NCI-H748 (cell line): ENCODE data around the gene BCL11B.
"Not testable (repeated sequence)": the region's sequence is repeated elsewhere in the genome, so short reads cannot be mapped to it uniquely, and the experiment has no call there.

Experiments used
- DNase-seq: peaks from one replicate; lab custom pipeline; 2025; ENCODE audit not compliant: unreplicated experiment; lab: John Stamatoyannopoulos, UW

Gene BCL11B

DNA sequence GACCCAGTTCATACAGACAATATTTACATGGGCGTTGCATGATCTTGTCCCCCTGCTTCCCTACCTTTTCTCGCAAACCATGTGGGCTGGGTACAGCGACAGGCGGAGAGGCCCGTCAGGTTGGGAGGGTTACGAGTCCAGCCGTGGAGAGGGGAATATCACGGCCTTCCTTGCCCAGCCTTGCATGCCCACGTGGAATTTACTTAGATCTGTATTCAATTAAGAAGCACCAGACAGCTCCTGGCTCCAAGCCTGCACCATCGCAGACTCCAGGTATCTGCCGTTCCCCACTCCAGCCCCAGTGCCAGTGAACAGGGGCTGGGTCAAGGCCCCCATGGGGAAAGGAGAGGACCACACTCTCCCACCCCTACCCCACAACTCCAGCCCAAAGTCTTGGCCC lies 29.8 kb downstream of the BCL11B start:
- DNase-seq: no peak

DNA sequence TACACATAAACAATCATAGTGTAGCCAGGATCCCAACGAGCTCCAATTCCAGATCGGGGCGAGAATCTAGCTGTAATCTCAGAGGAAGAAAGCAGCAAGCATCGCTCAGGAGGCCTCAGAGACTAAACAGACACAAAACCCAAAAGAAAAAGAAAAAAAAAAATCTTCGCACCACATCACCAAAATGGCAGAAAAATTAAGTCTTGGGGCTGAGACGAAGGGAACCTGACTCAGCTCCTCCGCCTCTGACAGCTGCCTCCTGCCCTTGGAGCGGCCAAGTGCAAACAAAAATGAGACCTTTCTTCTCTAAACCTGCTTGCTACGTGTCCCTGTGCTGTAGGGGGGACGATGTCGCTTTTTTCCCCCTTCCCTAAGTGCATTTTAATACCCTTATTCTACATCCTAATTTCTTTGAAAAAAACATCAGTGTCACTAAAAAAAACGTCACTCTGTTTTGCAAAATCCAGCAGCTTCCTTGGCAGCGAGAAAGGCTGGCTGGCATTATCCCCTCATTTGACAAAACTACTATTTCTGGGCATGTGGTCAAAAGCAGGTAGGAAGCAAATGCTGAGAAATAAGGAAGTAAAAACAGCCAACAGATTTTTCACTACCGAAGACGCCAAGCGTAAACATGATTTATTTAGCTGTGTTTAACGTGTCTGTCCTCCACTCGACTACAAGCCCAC lies 30.5 kb downstream of the BCL11B start:
- DNase-seq: no peak

DNA sequence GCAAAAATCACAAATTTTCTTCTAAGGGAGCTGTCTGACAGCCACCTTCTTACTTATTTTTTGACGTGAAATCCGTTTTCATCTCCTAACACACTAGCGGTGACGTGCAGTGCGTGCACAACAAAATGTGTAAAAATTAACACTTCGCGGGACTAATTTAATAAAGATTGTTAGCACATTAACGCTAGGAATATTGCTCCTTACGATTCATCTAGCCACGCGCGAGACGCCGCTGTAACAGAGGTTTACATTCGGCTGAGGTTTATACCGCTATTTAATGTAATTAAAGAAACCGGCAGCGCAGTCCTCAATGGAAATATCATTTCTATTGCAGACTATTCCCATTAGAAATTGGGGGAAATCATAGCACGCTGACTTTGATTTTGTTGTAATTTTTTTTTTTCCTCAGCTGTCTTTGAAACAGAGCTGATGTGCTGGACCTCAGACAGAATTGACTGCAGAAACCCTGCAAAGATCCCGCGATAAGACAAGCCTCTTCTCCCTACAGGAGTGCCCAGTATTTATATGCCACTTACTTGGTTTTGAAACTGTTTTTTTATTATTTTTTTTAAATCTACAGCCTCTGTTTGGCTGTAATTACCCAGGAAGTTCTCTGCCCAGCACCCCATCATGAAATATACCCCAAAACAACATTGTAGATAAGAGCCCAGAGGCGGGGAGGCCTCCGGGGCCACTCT lies 31.2 kb downstream of the BCL11B start:
- DNase-seq: no peak

DNA sequence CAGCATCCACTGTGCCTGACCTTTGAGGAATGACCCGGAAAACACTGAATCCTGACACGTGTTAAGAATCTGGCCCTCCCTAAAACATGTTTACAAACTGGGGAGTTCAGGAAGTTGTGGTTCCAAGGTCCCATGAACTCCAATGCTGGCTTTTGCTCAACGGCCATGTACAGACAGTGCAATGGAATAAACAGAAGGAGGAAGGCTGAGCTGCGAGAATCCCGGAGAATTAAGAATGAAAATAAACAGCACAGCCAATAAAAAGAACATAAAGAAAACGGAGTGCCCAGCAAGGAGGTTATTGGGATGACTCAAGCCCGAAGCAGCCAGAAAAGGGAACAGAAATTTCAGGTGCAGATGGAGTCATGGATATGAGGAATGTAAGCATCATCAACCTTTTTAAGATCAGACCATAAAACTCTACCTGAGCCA lies 32.3 kb downstream of the BCL11B start:
- DNase-seq: no peak

DNA sequence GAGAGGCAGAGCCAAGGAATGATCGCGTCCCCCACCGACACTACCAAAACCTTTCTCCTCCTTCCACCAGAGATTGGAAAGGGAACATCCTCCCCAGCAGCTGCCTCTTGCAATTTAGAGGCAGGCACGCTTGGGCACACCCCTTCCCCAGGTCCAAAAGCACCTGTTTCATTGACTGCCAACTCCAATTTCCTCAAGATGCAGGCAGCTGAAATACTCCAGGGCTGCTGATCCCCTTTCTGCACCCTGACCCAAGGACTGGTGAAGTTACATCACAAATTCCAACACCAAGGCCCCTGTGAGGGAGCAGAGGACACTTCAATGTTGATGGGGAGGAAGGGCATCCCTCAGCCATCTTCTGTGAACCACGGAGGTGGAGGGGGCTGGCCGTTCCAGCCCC lies 33.8 kb downstream of the BCL11B start:
- no peak for DNase-seq

DNA sequence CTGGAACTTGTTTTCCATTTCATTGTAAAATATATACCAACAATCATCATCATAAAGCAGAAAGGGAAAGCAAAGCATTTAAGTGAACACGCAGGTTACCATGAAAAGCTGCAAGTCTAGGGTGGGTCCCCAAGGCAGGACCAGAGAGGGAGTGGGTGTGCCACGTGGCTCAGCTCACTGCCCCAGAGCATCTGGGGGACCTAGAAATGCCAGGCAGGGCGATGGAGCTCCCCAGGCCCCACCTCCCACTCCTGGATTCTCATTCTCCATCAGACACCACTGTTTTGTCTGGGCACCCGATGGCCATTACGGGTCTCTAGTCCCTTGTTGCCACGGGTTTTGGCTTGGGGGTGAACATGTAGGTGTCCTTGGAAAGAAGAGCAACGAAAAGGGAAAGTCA lies 34.7 kb downstream of the BCL11B start:
- DNase-seq: no peak

DNA sequence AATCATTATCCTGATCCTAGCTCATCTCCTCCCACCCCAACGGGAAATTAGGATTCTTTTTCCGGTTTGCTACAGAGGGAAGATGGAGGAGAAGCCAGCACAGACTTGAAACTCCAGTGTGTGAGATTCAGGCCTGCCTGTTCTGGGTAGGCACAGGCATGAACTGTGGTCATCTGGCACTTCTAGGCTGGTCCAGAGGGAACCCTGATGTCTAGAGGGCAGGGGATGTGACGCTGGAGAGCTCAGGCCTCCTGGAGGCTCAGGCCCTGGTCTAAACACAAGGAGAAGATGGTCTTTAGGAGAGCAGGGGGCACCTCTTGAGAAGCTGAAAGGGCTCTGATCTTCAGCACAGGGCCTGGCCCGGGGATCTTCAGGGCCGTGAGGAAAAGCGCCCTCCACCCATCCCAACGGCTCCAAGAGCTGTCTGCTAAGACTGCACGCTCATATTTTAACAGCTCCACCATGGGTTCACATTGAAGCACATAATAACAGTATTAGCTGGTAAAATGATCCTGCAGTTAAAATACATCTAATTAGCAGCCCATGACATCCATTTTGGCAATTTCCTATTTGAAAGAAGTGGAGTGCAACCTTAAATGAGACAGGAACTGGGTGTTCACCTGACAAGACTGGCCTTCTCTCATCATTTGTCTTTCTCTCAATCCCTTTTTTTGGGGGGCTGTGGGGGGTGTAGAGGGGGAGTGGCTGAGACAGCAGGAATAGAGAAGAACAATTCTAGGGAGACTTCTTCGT lies 35.4 kb downstream of the BCL11B start:
- peak; percentile 53 for DNase-seq

DNA sequence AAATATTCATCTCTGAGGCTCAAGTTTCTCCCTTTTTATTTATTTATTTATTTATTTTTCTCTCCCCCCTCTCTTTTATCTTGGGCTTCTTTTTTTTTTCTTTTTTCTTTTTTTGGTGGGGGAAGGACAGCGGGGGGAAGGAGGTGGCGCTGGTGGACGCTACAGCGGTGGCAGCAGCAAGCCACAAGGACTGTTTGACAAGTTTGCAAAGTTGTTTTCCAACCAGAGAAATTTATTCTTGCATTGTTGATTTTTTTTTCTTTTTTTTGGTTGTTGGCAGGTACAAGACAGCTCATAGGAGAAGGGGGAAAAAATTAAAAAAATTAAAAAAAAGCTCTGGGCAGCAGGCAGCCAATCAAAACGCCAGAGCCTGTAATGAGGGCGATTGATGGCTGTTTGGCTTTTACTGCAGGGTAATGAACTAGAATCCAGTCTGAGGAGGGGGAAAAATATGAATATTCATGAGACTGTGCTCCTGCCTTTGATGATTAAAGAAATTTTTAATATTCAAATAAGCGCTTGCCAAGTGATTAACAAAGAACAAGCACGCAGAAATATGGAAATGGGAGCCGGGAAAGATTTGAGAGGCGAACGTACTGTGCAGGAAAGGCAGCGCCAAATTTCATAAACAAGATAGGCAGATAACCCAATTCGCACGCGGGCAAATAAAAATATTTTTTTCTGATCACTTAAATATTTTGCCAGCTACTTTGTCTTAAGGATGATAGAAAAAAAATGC lies 36.2 kb downstream of the BCL11B start:
- DNase-seq: no peak

DNA sequence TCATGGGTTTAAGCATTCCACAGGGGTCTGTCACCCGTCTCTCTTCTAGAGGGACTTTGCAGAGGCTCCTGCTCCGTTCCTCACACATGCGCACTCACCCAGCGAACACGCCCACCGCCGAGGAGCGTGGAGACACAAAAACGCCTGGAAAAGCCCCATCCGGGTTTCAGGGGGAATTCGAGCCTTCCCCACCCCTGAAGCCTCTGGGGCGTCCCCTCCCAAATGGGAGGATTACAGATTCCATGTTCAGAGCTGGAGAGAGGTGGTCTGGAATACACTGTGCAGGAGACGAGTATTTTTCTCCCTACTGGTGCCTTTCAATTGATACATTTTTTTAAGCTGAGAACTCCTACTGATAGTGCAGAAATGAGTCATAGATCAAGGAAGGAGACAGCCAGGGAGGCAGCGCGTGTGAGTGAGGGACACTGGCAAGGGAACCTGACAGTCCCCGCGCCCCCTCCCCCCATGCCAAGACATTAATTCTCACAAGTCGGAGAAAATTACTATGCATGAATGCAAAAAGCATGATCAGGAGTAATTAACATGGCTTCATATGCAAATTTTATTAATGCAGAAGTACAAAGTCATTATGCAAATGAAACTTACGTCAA lies 36.9 kb downstream of the BCL11B start:
- DNase-seq: no peak

DNA sequence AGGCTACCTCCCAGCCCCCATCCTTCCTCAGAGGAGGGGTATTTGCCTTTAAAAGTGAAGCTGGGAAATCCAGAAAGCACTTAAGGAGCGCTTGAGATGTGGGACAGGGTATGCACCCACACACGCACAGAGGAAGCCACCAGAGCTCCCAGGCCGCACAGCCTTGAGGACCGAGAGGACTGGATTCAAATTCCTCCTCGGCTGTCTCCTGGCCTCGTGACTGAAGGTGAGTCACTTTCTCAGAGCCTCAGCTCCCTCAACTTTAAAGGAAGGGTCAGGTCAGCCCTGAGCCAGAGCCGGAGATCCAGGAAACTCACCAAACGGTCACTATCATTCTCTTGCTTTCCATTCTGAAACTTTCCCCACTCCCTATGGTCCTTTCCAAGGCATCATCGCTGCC lies 37.6 kb downstream of the BCL11B start:
- no peak for DNase-seq

DNA sequence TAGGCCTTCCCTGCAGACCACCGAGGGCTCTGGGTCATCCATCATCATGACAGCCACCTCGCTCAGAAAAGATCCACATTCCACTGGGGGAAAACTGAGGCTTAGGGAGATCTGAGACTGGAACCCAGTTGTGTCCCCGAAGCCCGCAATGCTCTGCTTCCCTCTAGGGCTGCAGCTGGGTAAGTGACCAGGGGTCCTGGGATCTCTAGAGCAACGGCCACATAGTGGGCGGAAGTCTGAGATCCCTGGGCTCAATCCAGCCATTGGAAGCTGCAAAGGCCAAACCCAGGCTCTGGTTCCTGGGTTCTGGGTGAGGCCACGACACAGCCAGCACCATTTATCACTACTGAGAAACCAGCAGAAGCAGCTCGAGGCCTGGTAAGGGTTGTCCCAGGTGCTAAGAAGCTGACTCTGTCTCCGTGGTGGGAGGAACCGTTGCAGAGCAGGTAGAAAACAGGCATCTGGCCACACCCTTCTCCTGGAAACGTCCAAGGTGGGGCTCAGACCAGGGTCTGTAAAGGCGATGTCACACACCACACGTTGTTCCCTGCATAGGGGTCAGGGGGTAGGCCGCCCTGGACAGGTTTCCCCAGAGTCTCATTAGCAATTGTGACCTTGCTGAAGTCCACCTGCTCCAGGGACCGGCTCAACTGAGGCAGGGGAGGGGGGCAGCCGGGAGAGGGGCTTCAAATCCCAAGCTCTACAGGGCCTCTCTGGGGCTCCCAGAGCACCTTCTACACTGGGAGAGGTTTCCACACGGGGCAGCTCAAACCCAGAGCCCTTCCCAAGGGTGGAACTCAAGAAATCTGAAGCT lies 38.6 kb downstream of the BCL11B start:
- DNase-seq: no peak

DNA sequence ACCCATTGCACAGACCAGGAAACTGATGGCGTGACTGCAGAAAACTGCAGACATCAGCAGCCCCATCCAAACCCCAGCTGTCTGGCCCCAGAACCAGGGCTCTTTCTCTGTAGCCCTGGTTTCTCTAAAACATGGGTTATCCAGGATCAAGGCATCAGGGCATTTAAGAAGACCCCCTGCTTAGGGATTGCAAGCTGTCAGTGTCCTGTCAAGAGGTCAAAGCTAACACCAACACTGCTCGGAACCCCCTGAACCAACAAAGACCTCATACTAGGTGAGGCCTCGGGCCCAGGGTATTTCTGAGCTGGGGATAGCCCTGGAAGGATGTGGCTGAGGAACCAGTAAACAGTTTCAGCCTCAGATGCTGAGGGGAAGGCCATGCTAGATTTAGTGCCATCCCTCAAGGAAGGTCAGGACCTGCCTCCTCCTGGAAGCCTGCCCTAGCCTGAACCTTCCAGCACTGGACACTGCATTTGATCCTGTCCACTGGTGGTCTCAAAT lies 39.2 kb downstream of the BCL11B start:
- no peak for DNase-seq

DNA sequence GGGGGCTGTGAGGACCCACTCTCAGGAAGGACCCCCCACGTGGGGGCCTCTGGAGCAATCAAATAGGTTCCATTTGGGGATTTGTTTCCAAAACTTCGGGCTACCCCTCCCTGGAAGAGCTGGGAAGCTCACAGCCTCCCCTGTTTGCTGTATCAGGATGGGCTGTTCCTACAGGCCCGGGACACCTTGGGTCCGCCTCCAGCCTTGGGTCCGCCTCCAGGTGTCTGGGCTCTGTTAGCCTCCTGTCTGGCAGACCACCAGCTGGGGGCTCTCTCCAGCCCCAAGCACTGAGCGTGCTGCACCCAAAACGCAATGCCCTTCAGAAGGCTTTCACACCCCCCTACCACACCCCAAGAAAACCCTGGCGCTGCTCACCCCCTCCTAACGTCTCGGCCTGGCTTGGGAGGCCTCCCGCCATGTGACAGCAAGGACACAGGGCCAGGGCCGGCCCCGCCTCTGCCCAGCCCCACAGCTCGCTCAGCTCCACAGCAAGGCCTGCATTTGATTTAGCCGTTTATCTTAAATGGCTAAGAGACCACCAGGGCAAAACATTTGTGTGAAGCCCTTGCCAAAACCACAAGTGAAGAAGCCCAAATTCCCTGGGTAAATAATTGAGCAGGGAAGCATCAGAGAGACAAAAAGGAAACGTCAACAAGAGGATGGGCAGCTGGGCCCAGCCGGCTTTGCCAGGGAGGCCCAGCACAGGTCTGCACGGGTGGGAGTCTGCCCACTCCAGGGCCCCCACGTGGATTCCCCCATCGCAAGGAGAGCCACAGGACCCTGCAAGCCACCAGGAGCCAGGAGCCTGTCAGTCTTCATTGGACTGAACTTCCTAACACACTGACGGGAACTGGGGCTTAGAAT lies 39.9 kb downstream of the BCL11B start:
- no peak for DNase-seq

DNA sequence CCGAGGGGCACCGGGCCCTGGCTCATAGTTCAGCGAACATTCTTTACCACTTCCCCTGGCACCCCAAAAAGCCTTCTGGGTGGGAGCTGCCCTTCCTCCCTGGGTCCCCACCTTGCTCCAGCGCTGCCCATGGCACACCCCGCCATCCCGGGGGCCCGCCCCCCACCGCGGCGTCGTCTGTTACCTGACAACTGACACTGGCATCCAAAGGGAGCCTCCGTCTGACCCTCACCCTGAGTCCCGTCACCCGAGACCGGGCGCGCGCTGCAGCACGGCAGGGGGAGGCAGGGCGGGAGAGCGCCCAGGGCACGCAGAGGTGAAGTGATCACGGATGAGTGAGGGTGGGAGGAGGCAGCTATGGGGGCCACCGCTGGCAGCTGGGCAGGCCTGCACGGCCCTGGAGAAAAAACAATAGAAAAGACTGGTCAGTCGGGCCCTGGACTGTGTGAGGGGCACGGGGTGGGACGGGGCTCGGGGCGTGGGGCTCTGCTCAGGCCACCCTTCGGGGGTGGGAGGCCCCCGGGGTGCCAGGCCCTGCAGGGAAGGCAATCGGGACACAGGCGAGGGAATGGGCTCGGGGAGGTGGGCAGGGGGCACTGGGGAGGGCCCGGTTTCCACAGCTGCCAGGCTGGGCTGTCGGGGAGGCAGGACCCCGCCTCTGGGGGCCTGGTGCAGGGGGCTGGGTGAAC lies 40.7 kb downstream of the BCL11B start:
- DNase-seq: no peak

DNA sequence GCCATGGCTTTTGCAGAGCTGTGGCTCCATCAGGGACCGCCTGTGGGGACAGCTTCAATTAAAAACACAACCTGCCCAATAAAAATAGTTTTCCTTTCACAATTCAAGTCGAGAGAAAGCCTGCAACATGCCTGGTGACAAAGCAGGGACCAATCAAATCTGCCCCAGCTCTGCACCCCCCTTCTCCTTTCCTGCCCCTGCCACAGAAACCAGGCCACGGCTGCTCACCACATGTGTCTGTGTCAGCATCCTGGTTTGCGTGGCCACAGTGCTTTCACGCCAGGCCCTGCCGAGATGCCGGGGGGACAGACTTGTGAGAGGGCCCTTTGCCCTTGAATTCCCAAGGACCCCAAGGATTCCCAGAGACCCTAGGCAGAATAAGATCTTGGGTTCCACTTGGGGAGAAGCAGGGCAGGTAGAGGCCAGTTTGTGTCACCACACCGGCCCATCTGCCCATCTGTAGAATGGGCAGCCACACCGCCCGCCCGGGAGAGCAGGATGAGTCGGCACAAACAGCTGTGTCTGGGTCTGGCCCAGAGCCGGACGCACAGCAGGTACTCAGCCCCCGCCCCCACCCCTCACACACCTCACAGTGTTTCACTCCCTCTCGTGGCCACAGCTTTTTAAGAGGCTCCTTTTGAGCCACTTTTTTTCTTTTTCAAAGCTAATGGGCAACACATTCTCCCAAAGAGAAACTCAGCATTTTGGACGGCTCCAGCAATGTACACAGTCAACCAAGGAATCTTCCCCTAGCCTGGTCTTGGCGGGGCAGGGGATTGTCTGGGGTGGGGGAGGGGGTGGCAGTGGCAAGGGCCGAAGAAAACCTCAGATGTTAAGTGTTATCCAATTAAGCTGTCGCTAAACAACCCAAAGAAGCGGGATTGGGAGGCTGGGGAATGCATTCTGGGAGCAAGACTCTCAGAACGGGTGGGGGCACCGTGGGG lies 41.5 kb downstream of the BCL11B start:
- DNase-seq: no peak

DNA sequence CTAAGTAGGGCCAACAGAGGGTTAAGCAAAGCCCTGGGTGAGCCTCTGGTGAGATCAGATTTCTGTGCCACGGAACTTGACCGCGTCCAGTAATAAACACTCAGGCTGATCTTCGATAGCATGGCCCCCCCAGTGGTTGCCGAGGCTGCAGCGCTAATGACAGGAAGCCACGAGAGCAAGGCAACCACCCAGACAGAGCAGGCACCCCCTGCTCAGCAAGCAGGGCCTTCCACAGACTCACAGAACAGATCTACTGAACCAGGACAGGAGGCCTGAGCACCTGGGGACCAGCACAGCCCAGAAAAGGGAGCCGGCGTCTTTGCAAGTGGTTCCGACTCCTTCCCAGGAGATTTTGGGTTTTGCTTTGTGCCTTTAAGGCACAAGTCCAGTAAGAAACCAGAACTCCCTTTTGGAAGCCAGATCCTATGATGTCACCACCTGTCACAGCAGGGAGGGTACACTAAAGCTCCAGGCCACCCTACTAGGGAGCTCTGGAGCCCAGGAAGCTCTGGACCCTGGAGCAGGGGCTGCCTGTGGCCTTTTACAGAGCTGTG lies 42.3 kb downstream of the BCL11B start:
- DNase-seq: no peak

DNA sequence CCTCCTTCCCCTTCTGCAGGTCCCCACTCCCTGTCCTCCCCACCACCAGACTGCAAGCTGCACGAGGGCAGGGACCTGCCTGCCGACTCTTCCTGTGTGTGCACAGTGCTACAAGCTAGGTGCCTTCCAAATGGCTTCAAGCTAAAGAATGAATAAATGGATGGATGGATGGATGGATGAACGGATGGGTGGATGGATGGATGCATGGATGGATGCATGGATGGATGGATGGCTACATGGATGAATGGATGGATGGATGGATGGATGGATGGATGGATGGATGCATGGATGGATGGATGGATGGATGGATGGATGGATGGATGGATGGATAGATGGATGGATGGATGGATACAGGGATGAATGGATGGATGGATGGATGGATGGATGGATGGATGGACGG lies 43.2 kb downstream of the BCL11B start:
- not testable (repeated sequence) for DNase-seq
